HG03060 (cell line): Measurements from ENCODE around the gene ZCCHC14.
"Not testable (repeated sequence)": the region's sequence is repeated elsewhere in the genome, so short reads cannot be mapped to it uniquely, and the experiment has no call there.

Source experiments
- ATAC-seq: cut with Tn5 transposase; IDR thresholded peaks from one replicate; pipeline ENCODE4 v1.9.1; 2021; ENCODE audit warnings: low read depth, moderate number of reproducible peaks; ENCODE audit not compliant: unreplicated experiment

Gene ZCCHC14

GRCh38 chr16:87389914-87390313 is 102.9 kb downstream of the ZCCHC14 start:
- ATAC-seq: not testable (repeated sequence)

- ATAC-seq: no peak
These were observed 103.6 kb downstream of the ZCCHC14 start for GRCh38 chr16:87389245-87389644.

GRCh38 chr16:87388818-87389134 is 104.0 kb downstream of the ZCCHC14 start:
- no peak for ATAC-seq

GRCh38 chr16:87387942-87388817 is 104.6 kb downstream of the ZCCHC14 start:
- peak; percentile 56 for ATAC-seq

- ATAC-seq: not testable (repeated sequence)
These were observed 108.0 kb downstream of the ZCCHC14 start for GRCh38 chr16:87384875-87385167.

GRCh38 chr16:87384162-87384874 is 108.5 kb downstream of the ZCCHC14 start:
- peak; percentile 1 for ATAC-seq

- peak; percentile 31 for ATAC-seq
These were observed 109.2 kb downstream of the ZCCHC14 start, which contains the start of gene FBXO31 for GRCh38 chr16:87383505-87384161. Gene FBXO31, minus strand, starts transcription at chr16:87383776. Its CDS starts 32 bp downstream, at chr16:87383744.

- ATAC-seq: no peak
These were observed 110.6 kb downstream of the ZCCHC14 start for GRCh38 chr16:87382023-87382785.

- ATAC-seq: no peak
These were observed 111.9 kb downstream of the ZCCHC14 start for GRCh38 chr16:87380881-87381280.

GRCh38 chr16:87380403-87380802 is 112.4 kb downstream of the ZCCHC14 start:
- ATAC-seq: no peak

GRCh38 chr16:87379312-87379752 is 113.5 kb downstream of the ZCCHC14 start:
- not testable (repeated sequence) for ATAC-seq

GRCh38 chr16:87376660-87377059 is 116.2 kb downstream of the ZCCHC14 start:
- no peak for ATAC-seq

- ATAC-seq: no peak
These were observed 117.2 kb downstream of the ZCCHC14 start for GRCh38 chr16:87375426-87376135.

GRCh38 chr16:87374313-87374712 is 118.5 kb downstream of the ZCCHC14 start:
- ATAC-seq: no peak

- ATAC-seq: no peak
These were observed 120.5 kb downstream of the ZCCHC14 start for GRCh38 chr16:87372305-87372704.

GRCh38 chr16:87371261-87371866 is 121.5 kb downstream of the ZCCHC14 start:
- ATAC-seq: no peak

- ATAC-seq: no peak
These were observed 122.8 kb downstream of the ZCCHC14 start for GRCh38 chr16:87369796-87370719.

GRCh38 chr16:87369117-87369765 is 123.6 kb downstream of the ZCCHC14 start:
- ATAC-seq: no peak
